GM12873 (cell line): Measurements from ENCODE around the gene LONP2.

Experiments
- CTCF ChIP-seq: IDR thresholded peaks from 2 replicates; pipeline ENCODE4 v1.5.1; 2012; ENCODE audit warnings: low read depth, mild to moderate bottlenecking, moderate library complexity, low read length, control low read depth; ENCODE audit not compliant: insufficient read depth; ENCODE audit errors: missing control alignments

LONP2 gene

DNA sequence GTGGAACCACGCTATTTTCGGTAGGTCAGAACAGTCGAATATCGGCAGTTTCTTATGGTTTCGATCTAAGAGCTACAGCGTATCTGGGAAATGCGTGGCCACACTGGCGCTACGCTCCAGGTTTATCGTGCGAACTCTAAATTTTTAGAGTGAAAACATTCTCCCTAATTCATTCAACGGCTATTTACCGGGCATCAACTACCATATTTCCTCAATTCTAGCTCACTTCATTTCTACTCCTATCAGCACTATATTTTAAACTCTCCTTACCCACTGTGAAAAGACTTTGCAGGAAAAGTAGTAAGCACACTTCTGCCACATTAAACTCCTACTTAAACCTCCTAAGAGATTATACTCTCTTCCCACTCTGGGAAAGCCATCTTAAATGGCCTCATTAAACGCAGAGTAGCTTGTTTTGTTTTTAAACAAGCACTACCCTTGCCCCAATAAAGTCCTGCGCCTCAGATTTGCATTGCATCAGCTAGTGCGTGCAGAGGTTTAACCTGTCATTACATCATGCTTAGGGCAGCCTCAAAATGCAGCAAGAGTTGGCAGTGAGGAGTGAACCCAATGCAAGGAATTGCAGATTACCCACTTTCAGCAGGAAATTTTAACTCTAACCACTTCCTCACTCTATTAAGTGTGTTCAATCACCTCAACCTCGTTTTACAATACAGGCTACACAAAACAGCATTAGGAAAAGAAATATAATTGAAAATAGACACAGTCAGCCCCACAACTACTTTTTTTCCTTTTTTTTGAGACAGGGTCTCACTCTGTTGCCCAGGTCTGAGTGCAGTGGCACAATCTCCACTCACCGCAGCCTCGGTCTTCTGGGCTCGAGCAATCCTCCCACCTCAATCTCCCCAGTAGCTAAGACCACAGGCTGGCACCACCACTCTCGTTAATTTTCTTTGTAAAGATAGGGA is 122.3 kb downstream of the LONP2 start:
- no peak for TF ChIP-seq CTCF

GRCh38 chr16:48367441-48368049 is 123.4 kb downstream of the LONP2 start:
- no peak for TF ChIP-seq CTCF

GRCh38 chr16:48369765-48370164 is 125.7 kb downstream of the LONP2 start:
- TF ChIP-seq CTCF, result no peak

DNA sequence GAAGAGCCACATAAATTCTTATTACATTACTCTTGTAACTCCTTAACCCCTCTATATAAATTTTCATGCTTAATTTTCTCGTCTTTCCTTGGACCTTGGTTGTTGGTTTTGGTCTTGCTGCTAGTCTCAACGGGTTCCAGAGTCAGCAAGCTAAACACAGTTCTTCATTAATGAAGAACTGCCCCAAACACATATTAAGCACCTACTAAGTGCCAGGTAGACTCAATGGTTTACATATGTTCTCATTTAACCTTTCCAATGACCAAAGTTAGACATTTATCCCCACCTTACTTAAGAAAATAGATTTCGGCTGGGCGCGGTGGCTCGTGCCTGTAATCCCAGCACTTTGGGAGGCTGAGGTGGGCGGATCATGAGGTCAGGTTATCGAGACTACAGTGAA is 126.1 kb downstream of the LONP2 start:
- TF ChIP-seq CTCF, result no peak

- no peak for TF ChIP-seq CTCF
These were observed 127.3 kb downstream of the LONP2 start for GRCh38 chr16:48371393-48371780.

- no peak for TF ChIP-seq CTCF
These were observed 128.6 kb downstream of the LONP2 start for GRCh38 chr16:48372744-48373143.

GRCh38 chr16:48373258-48374029 is 129.3 kb downstream of the LONP2 start:
- TF ChIP-seq CTCF, result no peak
